Panc1 (cell line): Measurements from ENCODE around the gene TTC24.

Experiments used
- CTCF ChIP-seq: fragments of 450-650 bp; IDR thresholded peaks from 2 replicates; pipeline ENCODE4 v1.5.1; 2017; ENCODE audit warnings: mild to moderate bottlenecking
- POLR2AphosphoS5 ChIP-seq: IDR thresholded peaks from 2 replicates; pipeline ENCODE4 v1.6.1; 2012; ENCODE audit warnings: mild to moderate bottlenecking, low read depth, low read length, moderate library complexity

- TF ChIP-seq CTCF, result no peak
- no peak for TF ChIP-seq POLR2AphosphoS5
These were observed 8.2 kb upstream of the TTC24 start for GRCh38 chr1:156571261-156571852.
